Thyroid gland (tissue), 4 donors: ENCODE results near the gene FAM13B.

ENCODE experiments used
- CTCF ChIP-seq, 6 experiments: fragments of 200-600 bp in 3 of 6; fragments of 450-650 bp in 3 of 6; sonication (generic) in 3 of 6; IDR thresholded peaks; one replicate each; pipeline ENCODE4 v1.5.1; 2016 to 2019; ENCODE audit warnings: antibody characterized with exemption in 6 of 6, mild to moderate bottlenecking in 2 of 6, inconsistent platforms in 1 of 6, moderate library complexity in 1 of 6
- POLR2A ChIP-seq, 2 donors: fragments of 450-650 bp; IDR thresholded peaks; one replicate each; pipeline ENCODE4 v1.6.1; 2017; ENCODE audit warnings: antibody characterized with exemption in 2 of 2, mild to moderate bottlenecking in 2 of 2, moderate library complexity in 1 of 2

- TF ChIP-seq CTCF (IDR thresholded peaks at IDR 0.05) (no peak), POLR2A (IDR thresholded peaks at IDR 0.05) (no peak)
Measured at GRCh38 chr5:138011991-138012390, 20.9 kb downstream of the FAM13B start.
